ENCODE data around the gene TRIO. TPM values are rescaled to one million over a fixed set of nuclear protein-coding genes. Genes with fewer than 3 reads are reported as not detected.
A peak's percentile ranks its signal among the peaks of the same experiment; 100 is the strongest.

TRIO gene
- total RNA-seq, 4 donors from 2014 or later = 112 to 155 (median 145) TPM

GRCh38 chr5:14148483-14148882 is 5.3 kb downstream of the TRIO start:
- no peak overlapping the region for H3K4me3 ChIP-seq
- H3K27me3 ChIP-seq = no peaks in the 10 kb centered on the region
- no peaks in the 10 kb centered on the region for H3K36me3 ChIP-seq
- H3K27ac ChIP-seq (replicated peaks in 1 of 4) = peak overlapping the region; percentile 23 to 98 (median 98)
- intact Hi-C loops (cut with DNase I) = loop anchor here (5.0 kb wide), 1 partner anchor 34 kb away; no protein-coding TSS in a partner anchor
- no peaks in the 10 kb centered on the region for H3K9me3 ChIP-seq
- TF ChIP-seq CTCF (IDR thresholded peaks at IDR 0.05) (no peak), EP300 (IDR thresholded peaks at IDR 0.05) (no peak), POLR2A (IDR thresholded peaks at IDR 0.05; ENCODE audit: low read depth) (no peak), POLR2AphosphoS5 (IDR thresholded peaks at IDR 0.05) (no peak)
- WGBS = 85% methylated on average over 5 of the region's 5 CpGs
- H3K4me1 ChIP-seq = peaks cover 65 to 82% (median 80%) of the 10 kb centered on the region in 4 donors
- no peak for DNase-seq (ENCODE audit: extremely low spot score)

GRCh38 chr5:14148890-14149671 is 5.9 kb downstream of the TRIO start:
- Histone ChIP-seq H3K4me3 (no peak overlapping the region), H3K4me1 (peaks cover 71 to 88% (median 85%) of the 10 kb centered on the region in 4 donors), H3K9me3 (no peaks in the 10 kb centered on the region), H3K27ac (replicated peaks in 1 of 4) (peak overlapping the region; percentile 23 to 98 (median 98)), H3K27me3 (no peaks in the 10 kb centered on the region), H3K36me3 (no peaks in the 10 kb centered on the region)
- WGBS = 91% methylated on average over 15 of the region's 15 CpGs
- DNase-seq (ENCODE audit: extremely low spot score) = no peak
- TF ChIP-seq CTCF (IDR thresholded peaks at IDR 0.05) (no peak), EP300 (IDR thresholded peaks at IDR 0.05) (no peak)
- intact Hi-C loops (cut with DNase I) = loop anchor here (5.0 kb wide), 1 partner anchor 33 kb away; no protein-coding TSS in a partner anchor

- Histone ChIP-seq H3K27me3 (no peaks in the 10 kb centered on the region), H3K4me3 (no peak overlapping the region), H3K27ac (replicated peaks in 1 of 4) (peak overlapping the region; percentile 23 to 98 (median 98)), H3K9me3 (no peaks in the 10 kb centered on the region), H3K36me3 (no peaks in the 10 kb centered on the region), H3K4me1 (peaks cover 78 to 95% (median 92%) of the 10 kb centered on the region in 4 donors)
- intact Hi-C loops (cut with DNase I) = loop anchor here (5.0 kb wide), 1 partner anchor 33 kb away; no protein-coding TSS in a partner anchor
- DNase-seq (ENCODE audit: extremely low spot score) = no peak
- TF ChIP-seq EP300 (IDR thresholded peaks at IDR 0.05) = no peak
- WGBS = 83% methylated on average over 3 of the region's 3 CpGs
Observed at GRCh38 chr5:14149672-14150274, 6.6 kb downstream of the TRIO start.

GRCh38 chr5:14151416-14151815 is 8.3 kb downstream of the TRIO start:
- WGBS = 61% methylated on average over 3 of the region's 3 CpGs
- intact Hi-C loops (cut with DNase I) = no loop called here
- no peak for DNase-seq (ENCODE audit: extremely low spot score)
- Histone ChIP-seq H3K36me3 (no peaks in the 10 kb centered on the region), H3K4me3 (no peak overlapping the region), H3K4me1 (peaks cover 82 to 96% (median 95%) of the 10 kb centered on the region in 4 donors), H3K27ac (replicated peaks in 1 of 4) (no peak overlapping the region), H3K9me3 (no peaks in the 10 kb centered on the region), H3K27me3 (no peaks in the 10 kb centered on the region)
- no peak for TF ChIP-seq POLR2AphosphoS5 (IDR thresholded peaks at IDR 0.05)

- Histone ChIP-seq H3K27ac (replicated peaks in 1 of 4) (peak overlapping the region; percentile 77 to 87 (median 80)), H3K27me3 (no peaks in the 10 kb centered on the region), H3K36me3 (no peaks in the 10 kb centered on the region), H3K4me3 (peak overlapping the region in 1 of 4 donors; percentile 17), H3K4me1 (peaks cover 77 to 96% (median 94%) of the 10 kb centered on the region in 4 donors), H3K9me3 (no peaks in the 10 kb centered on the region)
- no peak for TF ChIP-seq POLR2A (IDR thresholded peaks at IDR 0.05; ENCODE audit: low read depth)
- no peak for TF ChIP-seq POLR2AphosphoS5 (IDR thresholded peaks at IDR 0.05)
- no peak for TF ChIP-seq EP300 (IDR thresholded peaks at IDR 0.05)
- no peak for TF ChIP-seq CTCF (IDR thresholded peaks at IDR 0.05)
- intact Hi-C loops (cut with DNase I) = no loop called here
- DNase-seq (ENCODE audit: extremely low spot score) = no peak
- WGBS = 80% methylated on average over 6 of the region's 6 CpGs
Observed at GRCh38 chr5:14153071-14153864, 10.1 kb downstream of the TRIO start.
